ENCODE measurements around the gene PRAMEF5.
"Not testable (repeated sequence)": the region's sequence is repeated elsewhere in the genome, so short reads cannot be mapped to it uniquely, and the experiment has no call there.

PRAMEF5 gene

GRCh38 chr1:13279617-13280016 lies 25.6 kb downstream of the PRAMEF5 start:
- not testable (repeated sequence) for DNase-seq

GRCh38 chr1:13285037-13285436 lies 31.0 kb downstream of the PRAMEF5 start, which contains the start of gene PRAMEF8:
Gene PRAMEF8 (minus strand): TSS chr1:13285137. CDS start chr1:13284091, 1,046 bp downstream.
- DNase-seq: not testable (repeated sequence)

- DNase-seq: not testable (repeated sequence)
Measured at GRCh38 chr1:13289030-13289429, 35.0 kb downstream of the PRAMEF5 start.

- DNase-seq: not testable (repeated sequence)
Measured at GRCh38 chr1:13297216-13297931, 43.4 kb downstream of the PRAMEF5 start.

GRCh38 chr1:13298699-13299098 lies 44.7 kb downstream of the PRAMEF5 start:
- not testable (repeated sequence) for DNase-seq

- DNase-seq: not testable (repeated sequence)
Measured at GRCh38 chr1:13302197-13302596, 48.2 kb downstream of the PRAMEF5 start.

GRCh38 chr1:13303239-13303638 lies 49.2 kb downstream of the PRAMEF5 start, which contains the start of gene PRAMEF33:
Gene PRAMEF33 (plus strand): TSS chr1:13303539. CDS start chr1:13305955, 2,416 bp downstream.
- not testable (repeated sequence) for DNase-seq

Data from hematopoietic multipotent progenitor cell treated with erythropoietin and hydrocortisone succinate and interleukin-3 and kit ligand, for 6 days (in vitro differentiated cells).